A549 (cell line): ENCODE results near the gene ARHGAP32. TPM values are rescaled to one million over a fixed set of nuclear protein-coding genes. Genes with fewer than 3 reads are reported as not detected.

Experiments
- ATAC-seq, 2 experiments: fragments of 200-7000 bp in 1 of 2; fragments of >200 bp in 1 of 2; cut with Nextera tagmentation in 1 of 2; cut with Tn5 transposase in 1 of 2; 3 replicates each; pipeline versions ENCODE4 v1.8.0 to v1.9.1; 2018 to 2020; ENCODE audit warnings: mild to moderate bottlenecking in 1 of 2, moderate library complexity in 1 of 2
- CTCF ChIA-PET: fragments of 300-600 bp; sonication (Branson Sonifier 250); formaldehyde crosslinking; extraction: SDS; loops from one replicate; lab custom pipeline; 2021; ENCODE audit warnings: antibody characterized with exemption, inconsistent platforms; lab: Yijun Ruan, JAX
- POLR2A ChIA-PET: fragments of 350-600 bp; formaldehyde crosslinking; extraction: SDS; loops from one replicate; lab custom pipeline; 2021; ENCODE audit warnings: antibody characterized with exemption, inconsistent platforms; lab: Yijun Ruan, JAX
- DNase-seq, 2 experiments: peaks; one replicate each; pipeline versions ENCODE4 v3.0.0 to v3.0.0-alpha.2; 2011 to 2016; ENCODE audit warnings: low read depth in 1 of 2, low spot score in 1 of 2
- FAIRE-seq: peaks from 2 replicates; lab custom pipeline; 2011; peaks lifted over from hg19 to GRCh38; lab: Jason Lieb, UNC
- H3K27ac ChIP-seq, 2 experiments: fragments of >200 bp; sonication (Bioruptor Twin); formaldehyde crosslinking; 3 replicates each; pipeline ENCODE4 v1.5.1; 2016 to 2017
- H3K4me1 ChIP-seq: fragments of >200 bp; sonication (Bioruptor Twin); formaldehyde crosslinking; 3 replicates; pipeline ENCODE4 v1.6.1; 2016
- H3K4me2 ChIP-seq: fragments of >200 bp; sonication (Bioruptor Twin); formaldehyde crosslinking; 3 replicates; pipeline ENCODE4 v1.6.1; 2016
- H3K4me3 ChIP-seq: fragments of >200 bp; sonication (Bioruptor Twin); formaldehyde crosslinking; 3 replicates; pipeline ENCODE4 v1.5.1; 2016
- H3K9me3 ChIP-seq: fragments of >200 bp; sonication (Bioruptor Twin); formaldehyde crosslinking; 3 replicates; pipeline ENCODE4 v1.6.1; 2016
- CBX2 ChIP-seq: fragments of 200-600 bp; sonication (generic); IDR thresholded peaks from 2 replicates; pipeline ENCODE4 v1.6.1; 2016; ENCODE audit warnings: low read depth, mild to moderate bottlenecking, borderline replicate concordance
- CBX8 ChIP-seq: fragments of 200-600 bp; sonication (generic); IDR thresholded peaks from 2 replicates; pipeline ENCODE4 v1.6.1; 2016
- EHMT2 ChIP-seq: fragments of 200-600 bp; sonication (generic); IDR thresholded peaks from 2 replicates; pipeline ENCODE4 v1.6.1; 2016; ENCODE audit warnings: antibody characterized with exemption, low read depth, mild to moderate bottlenecking, moderate library complexity
- HOXA7 ChIP-seq: fragments of 250-450 bp; sonication (Bioruptor Pico); IDR thresholded peaks from 2 replicates; pipeline ENCODE4 v1.5.0; 2020; ENCODE audit warnings: mild to moderate bottlenecking, moderate library complexity
- HOXB13 ChIP-seq: fragments of 250-450 bp; sonication (Bioruptor Pico); IDR thresholded peaks from 2 replicates; pipeline ENCODE4 v1.5.0; 2020; ENCODE audit warnings: low read depth, mild to moderate bottlenecking, moderate library complexity
- MAFK ChIP-seq: fragments of 450-650 bp; IDR thresholded peaks from 2 replicates; pipeline ENCODE4 v1.6.1; 2014; ENCODE audit not compliant: partially characterized antibody
- MAZ ChIP-seq: fragments of 150-350 bp; IDR thresholded peaks from 2 replicates; pipeline ENCODE4 v1.6.1; 2014; ENCODE audit warnings: antibody characterized with exemption, low read depth, low read length, borderline replicate concordance
- NFE2L2 ChIP-seq: fragments of 150-350 bp; conservative IDR thresholded peaks from 2 replicates; pipeline ENCODE4 v1.6.1; 2014; ENCODE audit warnings: low read length
- POLR2A ChIP-seq: IDR thresholded peaks from 2 replicates; pipeline ENCODE4 v1.6.1; 2012; ENCODE audit warnings: mild to moderate bottlenecking, low read length
- RARB ChIP-seq: fragments of 250-450 bp; sonication (Bioruptor Pico); IDR thresholded peaks from 2 replicates; pipeline ENCODE4 v1.8.0; 2021; ENCODE audit warnings: mild to moderate bottlenecking, moderate library complexity
- RFX5 ChIP-seq: fragments of 450-650 bp; IDR thresholded peaks from 2 replicates; pipeline ENCODE4 v1.7.1; 2014; ENCODE audit warnings: antibody characterized with exemption, mild to moderate bottlenecking, moderate library complexity
- SREBF2 ChIP-seq: fragments of 450-650 bp; IDR thresholded peaks from 2 replicates; pipeline ENCODE4 v1.6.1; 2014; ENCODE audit warnings: mild to moderate bottlenecking, moderate library complexity
- ZC3H11A ChIP-seq: fragments of 450-650 bp; IDR thresholded peaks from 2 replicates; pipeline ENCODE4 v1.6.1; 2014; ENCODE audit warnings: antibody characterized with exemption, mild to moderate bottlenecking
- WGBS: methylation state at CpG from one replicate; pipeline ENCODE4 v1.1.6; 2017; ENCODE audit errors: missing lambda C conversion rate; 5-methylcytosine and 5-hydroxymethylcytosine counted together
- polyA plus RNA-seq, 4 experiments: library from polyadenylated mRNA; depleted of rRNA in 3 of 4; stranded (reverse); fragments of >200 nt; fragmentation: RNase III in 1 of 4; extraction: RNeasy Plus Mini Kit Qiagen cat#74134 plus additional on column Dnase treatment in 1 of 4; gene quantifications; 2 replicates in 3 of 4; 3 replicates in 1 of 4; pipeline ENCODE4 v1.2.3, GENCODE V29; 2011 to 2017
- TF ChIP-seq, protein P1 (sequence below): fragments of 450-650 bp; IDR thresholded peaks from 2 replicates; pipeline ENCODE4 v1.6.1; 2014; ENCODE audit warnings: antibody characterized with exemption
- TF ChIP-seq, protein P2 (sequence below): fragments of 150-350 bp; IDR thresholded peaks from 2 replicates; pipeline ENCODE4 v1.6.1; 2014; ENCODE audit warnings: low read depth, mild to moderate bottlenecking, low read length
- TF ChIP-seq, protein P3 (sequence below): fragments of 250-450 bp; sonication (Bioruptor Pico); IDR thresholded peaks from 2 replicates; pipeline ENCODE4 v1.5.0; 2020; ENCODE audit warnings: low read depth, mild to moderate bottlenecking, moderate library complexity
- TF ChIP-seq, protein P4 (sequence below): IDR thresholded peaks from 2 replicates; pipeline ENCODE4 v1.6.1; 2012; ENCODE audit warnings: low read depth, borderline replicate concordance
- TF ChIP-seq, protein P5 (sequence below): fragments of 250-450 bp; sonication (Bioruptor Pico); IDR thresholded peaks from 2 replicates; pipeline ENCODE4 v1.5.0; 2021; ENCODE audit warnings: mild to moderate bottlenecking, moderate library complexity, borderline replicate concordance
- TF ChIP-seq, protein P6 (sequence below): fragments of >200 bp; sonication (Bioruptor Twin); formaldehyde crosslinking; IDR thresholded peaks from 3 replicates; pipeline ENCODE4 v1.6.1; 2016
- TF ChIP-seq, protein P7 (sequence below): fragments of 200-600 bp; sonication (generic); IDR thresholded peaks from 2 replicates; pipeline ENCODE4 v1.6.1; 2016; ENCODE audit warnings: antibody characterized with exemption, mild to moderate bottlenecking, moderate library complexity

ARHGAP32 gene
- polyA plus RNA-seq, 2 of the 4 experiments (the other 2 are of a cell fraction), result 4.4 to 9.0 TPM

DNA sequence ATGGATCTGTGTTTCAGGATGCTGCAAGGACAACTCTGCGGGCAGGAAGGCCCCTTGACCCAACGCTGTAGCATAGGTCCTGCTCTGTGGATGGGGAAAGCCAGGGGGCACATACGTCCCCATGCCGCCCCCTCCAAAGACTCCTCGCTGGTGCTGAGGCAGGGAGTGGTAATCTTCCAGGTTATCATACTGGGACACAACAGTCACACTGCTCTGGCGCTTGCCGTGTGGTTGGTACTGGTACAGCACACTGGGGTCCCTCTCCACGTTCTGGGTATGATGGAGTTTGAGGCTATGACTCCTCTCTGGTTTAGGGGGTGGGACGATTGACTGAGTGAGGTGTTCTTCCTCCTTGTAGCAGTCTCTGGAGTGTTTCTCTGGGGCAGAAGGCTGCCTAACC lies 223.2 kb downstream of the ARHGAP32 start:
- TF ChIP-seq, protein P1, sequence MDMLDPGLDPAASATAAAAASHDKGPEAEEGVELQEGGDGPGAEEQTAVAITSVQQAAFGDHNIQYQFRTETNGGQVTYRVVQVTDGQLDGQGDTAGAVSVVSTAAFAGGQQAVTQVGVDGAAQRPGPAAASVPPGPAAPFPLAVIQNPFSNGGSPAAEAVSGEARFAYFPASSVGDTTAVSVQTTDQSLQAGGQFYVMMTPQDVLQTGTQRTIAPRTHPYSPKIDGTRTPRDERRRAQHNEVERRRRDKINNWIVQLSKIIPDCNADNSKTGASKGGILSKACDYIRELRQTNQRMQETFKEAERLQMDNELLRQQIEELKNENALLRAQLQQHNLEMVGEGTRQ, result no peak
- TF ChIP-seq CBX8 (no peak), NFE2L2 (no peak), MAFK (no peak), RARB (CRISPR knock-in tag) (no peak)
- TF ChIP-seq, protein P2, sequence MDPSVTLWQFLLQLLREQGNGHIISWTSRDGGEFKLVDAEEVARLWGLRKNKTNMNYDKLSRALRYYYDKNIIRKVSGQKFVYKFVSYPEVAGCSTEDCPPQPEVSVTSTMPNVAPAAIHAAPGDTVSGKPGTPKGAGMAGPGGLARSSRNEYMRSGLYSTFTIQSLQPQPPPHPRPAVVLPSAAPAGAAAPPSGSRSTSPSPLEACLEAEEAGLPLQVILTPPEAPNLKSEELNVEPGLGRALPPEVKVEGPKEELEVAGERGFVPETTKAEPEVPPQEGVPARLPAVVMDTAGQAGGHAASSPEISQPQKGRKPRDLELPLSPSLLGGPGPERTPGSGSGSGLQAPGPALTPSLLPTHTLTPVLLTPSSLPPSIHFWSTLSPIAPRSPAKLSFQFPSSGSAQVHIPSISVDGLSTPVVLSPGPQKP, result no peak
- TF ChIP-seq, protein P3, sequence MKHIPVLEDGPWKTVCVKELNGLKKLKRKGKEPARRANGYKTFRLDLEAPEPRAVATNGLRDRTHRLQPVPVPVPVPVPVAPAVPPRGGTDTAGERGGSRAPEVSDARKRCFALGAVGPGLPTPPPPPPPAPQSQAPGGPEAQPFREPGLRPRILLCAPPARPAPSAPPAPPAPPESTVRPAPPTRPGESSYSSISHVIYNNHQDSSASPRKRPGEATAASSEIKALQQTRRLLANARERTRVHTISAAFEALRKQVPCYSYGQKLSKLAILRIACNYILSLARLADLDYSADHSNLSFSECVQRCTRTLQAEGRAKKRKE, result no peak
- TF ChIP-seq, protein P4, sequence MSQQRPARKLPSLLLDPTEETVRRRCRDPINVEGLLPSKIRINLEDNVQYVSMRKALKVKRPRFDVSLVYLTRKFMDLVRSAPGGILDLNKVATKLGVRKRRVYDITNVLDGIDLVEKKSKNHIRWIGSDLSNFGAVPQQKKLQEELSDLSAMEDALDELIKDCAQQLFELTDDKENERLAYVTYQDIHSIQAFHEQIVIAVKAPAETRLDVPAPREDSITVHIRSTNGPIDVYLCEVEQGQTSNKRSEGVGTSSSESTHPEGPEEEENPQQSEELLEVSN, result no peak
- H3K4me1 ChIP-seq, result no peaks in the 10 kb centered on the region
- CTCF ChIA-PET, result no interaction called here
- no peak overlapping the region for H3K4me3 ChIP-seq
- no peak for DNase-seq
- FAIRE-seq, result no peak
- H3K4me2 ChIP-seq, result no peak overlapping the region
- no peak overlapping the region for H3K27ac ChIP-seq
- H3K9me3 ChIP-seq, result no peaks in the 10 kb centered on the region
- POLR2A ChIA-PET, result no interaction called here
- WGBS, result 77% methylated on average over 5 of the region's 9 CpGs
- ATAC-seq, result peak in 1 of 2 experiments; percentile 64; a peak in 3 of 6 replicates

DNA sequence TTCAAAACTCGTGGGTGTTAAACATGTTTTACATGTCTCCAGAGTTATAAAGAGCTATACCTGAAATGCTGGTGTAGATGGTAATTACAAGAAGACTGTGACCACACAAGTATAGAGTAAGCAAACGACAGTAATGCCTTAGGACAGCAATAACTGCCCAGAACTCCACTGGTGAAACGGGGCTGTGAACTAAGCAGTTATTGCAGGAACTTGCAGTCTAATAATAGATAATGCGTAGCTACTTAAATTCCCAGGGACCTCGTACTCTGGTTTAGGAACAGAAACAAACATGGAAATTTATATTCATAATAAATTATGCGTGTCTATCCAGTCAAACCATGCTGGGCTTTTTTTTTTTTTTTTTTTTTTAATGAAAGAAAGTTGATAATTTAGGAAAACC lies 224.5 kb downstream of the ARHGAP32 start:
- Histone ChIP-seq H3K4me3 (no peak overlapping the region), H3K4me1 (no peaks in the 10 kb centered on the region), H3K9me3 (no peaks in the 10 kb centered on the region), H3K27ac (no peak overlapping the region), H3K4me2 (no peak overlapping the region)
- ATAC-seq (no peak), FAIRE-seq (no peak), DNase-seq (no peak)
- POLR2A ChIA-PET, result no interaction called here
- CTCF ChIA-PET, result interaction anchor here (1.1 kb wide), 1 partner anchor 11 kb away, joined by 4 read pairs; no protein-coding TSS in a partner anchor
- TF ChIP-seq ZC3H11A, result no peak
- TF ChIP-seq, protein P5, sequence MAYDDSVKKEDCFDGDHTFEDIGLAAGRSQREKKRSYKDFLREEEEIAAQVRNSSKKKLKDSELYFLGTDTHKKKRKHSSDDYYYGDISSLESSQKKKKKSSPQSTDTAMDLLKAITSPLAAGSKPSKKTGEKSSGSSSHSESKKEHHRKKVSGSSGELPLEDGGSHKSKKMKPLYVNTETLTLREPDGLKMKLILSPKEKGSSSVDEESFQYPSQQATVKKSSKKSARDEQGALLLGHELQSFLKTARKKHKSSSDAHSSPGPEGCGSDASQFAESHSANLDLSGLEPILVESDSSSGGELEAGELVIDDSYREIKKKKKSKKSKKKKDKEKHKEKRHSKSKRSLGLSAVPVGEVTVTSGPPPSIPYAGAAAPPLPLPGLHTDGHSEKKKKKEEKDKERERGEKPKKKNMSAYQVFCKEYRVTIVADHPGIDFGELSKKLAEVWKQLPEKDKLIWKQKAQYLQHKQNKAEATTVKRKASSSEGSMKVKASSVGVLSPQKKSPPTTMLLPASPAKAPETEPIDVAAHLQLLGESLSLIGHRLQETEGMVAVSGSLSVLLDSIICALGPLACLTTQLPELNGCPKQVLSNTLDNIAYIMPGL, result no peak
- no peak for TF ChIP-seq CBX2
- TF ChIP-seq HOXB13 (CRISPR knock-in tag), result no peak
- TF ChIP-seq, protein P6, sequence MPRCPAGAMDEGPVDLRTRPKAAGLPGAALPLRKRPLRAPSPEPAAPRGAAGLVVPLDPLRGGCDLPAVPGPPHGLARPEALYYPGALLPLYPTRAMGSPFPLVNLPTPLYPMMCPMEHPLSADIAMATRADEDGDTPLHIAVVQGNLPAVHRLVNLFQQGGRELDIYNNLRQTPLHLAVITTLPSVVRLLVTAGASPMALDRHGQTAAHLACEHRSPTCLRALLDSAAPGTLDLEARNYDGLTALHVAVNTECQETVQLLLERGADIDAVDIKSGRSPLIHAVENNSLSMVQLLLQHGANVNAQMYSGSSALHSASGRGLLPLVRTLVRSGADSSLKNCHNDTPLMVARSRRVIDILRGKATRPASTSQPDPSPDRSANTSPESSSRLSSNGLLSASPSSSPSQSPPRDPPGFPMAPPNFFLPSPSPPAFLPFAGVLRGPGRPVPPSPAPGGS, result no peak
- TF ChIP-seq, protein P2, result no peak
- no peak for TF ChIP-seq EHMT2
- TF ChIP-seq SREBF2, result no peak
- TF ChIP-seq MAFK, result no peak
- TF ChIP-seq HOXA7, result no peak
- TF ChIP-seq RFX5, result no peak
- no peak for TF ChIP-seq POLR2A
- no peak for TF ChIP-seq MAZ
- TF ChIP-seq, protein P7, sequence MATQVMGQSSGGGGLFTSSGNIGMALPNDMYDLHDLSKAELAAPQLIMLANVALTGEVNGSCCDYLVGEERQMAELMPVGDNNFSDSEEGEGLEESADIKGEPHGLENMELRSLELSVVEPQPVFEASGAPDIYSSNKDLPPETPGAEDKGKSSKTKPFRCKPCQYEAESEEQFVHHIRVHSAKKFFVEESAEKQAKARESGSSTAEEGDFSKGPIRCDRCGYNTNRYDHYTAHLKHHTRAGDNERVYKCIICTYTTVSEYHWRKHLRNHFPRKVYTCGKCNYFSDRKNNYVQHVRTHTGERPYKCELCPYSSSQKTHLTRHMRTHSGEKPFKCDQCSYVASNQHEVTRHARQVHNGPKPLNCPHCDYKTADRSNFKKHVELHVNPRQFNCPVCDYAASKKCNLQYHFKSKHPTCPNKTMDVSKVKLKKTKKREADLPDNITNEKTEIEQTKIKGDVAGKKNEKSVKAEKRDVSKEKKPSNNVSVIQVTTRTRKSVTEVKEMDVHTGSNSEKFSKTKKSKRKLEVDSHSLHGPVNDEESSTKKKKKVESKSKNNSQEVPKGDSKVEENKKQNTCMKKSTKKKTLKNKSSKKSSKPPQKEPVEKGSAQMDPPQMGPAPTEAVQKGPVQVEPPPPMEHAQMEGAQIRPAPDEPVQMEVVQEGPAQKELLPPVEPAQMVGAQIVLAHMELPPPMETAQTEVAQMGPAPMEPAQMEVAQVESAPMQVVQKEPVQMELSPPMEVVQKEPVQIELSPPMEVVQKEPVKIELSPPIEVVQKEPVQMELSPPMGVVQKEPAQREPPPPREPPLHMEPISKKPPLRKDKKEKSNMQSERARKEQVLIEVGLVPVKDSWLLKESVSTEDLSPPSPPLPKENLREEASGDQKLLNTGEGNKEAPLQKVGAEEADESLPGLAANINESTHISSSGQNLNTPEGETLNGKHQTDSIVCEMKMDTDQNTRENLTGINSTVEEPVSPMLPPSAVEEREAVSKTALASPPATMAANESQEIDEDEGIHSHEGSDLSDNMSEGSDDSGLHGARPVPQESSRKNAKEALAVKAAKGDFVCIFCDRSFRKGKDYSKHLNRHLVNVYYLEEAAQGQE, result no peak
- TF ChIP-seq, protein P3, result no peak
- 83% methylated on average over 6 of the region's 6 CpGs for WGBS
